UCSD-AML1 (cell line): ENCODE measurements around the gene NUDT5.
"Not testable (repeated sequence)": the region's sequence is repeated elsewhere in the genome, so short reads cannot be mapped to it uniquely, and the experiment has no call there.

ENCODE experiments used
- DNase-seq: peaks from one replicate; lab custom pipeline; 2025; ENCODE audit not compliant: unreplicated experiment; lab: John Stamatoyannopoulos, UW

NUDT5 gene

DNA sequence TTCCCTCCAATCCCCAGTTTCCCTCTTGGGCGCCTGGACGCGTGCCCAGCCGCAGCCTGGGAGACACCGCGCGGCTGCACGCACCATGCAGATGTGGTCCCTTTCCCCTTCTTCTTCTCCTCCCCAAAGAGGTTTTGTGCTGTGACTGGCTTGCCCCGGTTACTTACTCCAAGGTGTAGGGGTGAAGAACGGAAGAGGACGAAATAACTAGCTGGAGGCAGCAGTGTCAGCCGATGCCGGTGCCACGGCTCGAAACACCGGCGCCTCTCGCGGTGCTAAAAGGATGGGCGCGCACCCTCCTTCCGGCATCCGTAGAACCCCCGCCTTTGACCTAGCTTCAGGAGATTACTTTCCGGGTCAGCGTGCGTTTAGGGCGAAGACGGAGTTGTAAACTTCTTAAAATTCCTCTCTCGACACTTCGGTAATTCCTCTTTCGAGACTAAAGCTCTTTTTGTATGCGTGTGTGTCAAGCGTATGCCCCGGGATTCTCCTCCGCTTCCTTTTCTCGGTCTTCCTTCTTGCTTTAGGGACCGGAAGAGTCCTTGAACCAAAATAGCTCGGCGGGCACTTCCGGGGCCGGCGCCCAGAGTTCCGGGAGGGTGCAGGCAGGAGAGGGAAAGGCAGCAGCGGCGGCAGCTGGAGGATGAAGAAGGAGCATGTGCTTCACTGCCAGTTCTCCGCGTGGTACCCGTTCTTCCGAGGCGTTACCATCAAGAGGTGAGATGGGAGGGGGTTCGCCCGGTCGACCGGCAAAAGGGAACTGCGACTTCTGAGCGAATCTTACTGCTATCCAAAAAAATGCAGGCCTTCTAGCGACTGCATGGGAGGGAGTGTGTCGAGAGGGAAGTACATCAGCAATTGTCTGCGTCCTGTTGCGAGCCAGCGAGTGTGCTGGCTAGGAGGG, at the start of gene NUDT5, which contains the start of gene CDC123:
Gene NUDT5, minus strand, starts transcription at position 289 of the 904 bp plus-strand sequence. CDS start 9,600 bp downstream, outside the sequence.
Gene CDC123, plus strand, starts transcription at position 586 of the 904 bp plus-strand sequence. Its CDS starts 58 bp downstream, at position 644.
- DNase-seq: peak; percentile 92

DNA sequence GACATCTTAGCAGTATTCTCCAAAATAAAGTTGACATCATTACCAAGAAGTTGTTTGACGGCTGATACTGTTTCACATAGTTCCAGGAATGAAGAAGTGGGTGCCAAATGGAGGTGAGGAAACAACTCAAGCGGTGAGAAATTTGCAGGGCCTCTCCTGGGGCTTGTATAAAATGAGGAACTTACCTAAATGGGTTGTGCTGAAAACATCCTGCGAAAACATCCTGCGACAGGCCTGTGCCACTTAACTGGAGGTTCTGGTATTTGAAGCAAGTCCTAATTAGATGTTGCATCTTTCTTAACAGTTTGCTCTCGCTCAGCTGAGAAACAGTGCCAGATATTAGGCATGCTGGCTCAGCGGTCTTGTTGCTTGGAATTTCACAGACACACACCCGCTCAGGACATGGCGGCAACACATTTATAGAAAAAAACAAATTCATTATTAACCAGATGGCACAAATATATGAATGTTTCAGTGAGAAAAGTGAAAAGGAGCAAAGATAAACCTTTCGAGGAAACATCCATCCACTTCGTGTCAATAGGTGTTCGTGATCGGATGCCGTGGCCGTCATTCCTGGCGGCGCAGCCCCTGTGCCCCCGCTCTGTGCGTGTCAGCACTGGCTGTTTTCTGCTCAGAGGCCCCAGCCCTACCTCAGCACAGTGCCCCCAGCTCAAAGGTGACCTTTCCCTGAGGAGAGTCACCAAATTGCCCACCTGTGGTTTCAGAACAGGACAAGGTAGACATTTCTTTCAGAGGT, 48.4 kb upstream of the NUDT5 start:
- peak; percentile 53 for DNase-seq

DNA sequence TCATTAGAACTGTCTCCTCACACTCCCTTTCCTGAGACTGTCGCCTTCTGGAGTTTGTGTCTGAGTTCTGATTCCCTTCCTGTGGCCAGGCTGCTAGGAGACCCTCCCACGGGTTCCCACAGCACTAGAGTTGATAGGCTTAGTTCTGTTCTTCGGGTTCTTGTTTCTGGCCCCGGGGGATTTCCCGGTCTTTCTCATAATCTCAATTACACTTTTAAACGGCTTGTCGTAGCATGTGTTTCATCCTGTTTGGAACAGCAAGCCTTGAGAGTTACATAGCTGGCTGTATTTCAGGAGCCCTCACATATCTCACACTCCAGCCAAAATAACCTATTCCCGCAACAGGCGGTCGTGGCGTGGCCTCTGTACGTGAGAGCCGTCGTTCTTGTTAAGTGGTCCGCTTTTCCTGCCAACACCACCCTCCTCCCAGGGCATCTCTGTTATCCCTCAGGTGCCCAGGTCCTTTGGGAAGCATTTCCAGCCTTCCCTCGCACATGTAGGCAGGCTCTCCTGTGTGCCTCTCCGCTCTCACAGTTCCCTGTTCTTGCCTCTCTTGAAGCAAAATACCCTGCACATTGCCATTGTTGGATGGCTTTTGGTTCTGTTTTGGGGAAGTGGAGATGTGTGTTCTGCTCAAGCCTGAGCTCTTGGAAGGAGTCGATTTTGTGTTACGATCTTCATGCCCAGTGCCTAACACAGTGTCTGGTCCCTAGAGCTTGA, 46.3 kb upstream of the NUDT5 start:
- peak; percentile 44 for DNase-seq

DNA sequence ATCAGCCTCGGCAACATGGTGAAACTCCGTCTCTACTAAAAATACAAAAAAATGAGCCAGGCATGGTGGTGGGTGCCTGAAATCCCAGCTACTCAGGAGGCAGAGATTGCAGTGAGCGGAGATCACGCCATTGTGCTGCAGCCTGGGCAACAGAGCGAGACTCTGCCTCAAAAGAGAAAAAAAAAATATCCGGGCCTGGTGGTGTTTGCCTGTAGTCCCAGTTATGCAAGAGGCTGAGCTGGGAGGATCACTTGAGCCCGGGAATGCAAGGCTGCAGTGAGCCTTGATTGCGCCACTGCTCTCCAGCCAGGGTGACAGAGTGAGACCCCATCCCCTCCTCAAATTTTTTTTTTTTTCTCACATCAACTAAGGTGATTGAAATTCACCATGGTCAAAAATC, 43.1 kb upstream of the NUDT5 start:
- no peak for DNase-seq

DNA sequence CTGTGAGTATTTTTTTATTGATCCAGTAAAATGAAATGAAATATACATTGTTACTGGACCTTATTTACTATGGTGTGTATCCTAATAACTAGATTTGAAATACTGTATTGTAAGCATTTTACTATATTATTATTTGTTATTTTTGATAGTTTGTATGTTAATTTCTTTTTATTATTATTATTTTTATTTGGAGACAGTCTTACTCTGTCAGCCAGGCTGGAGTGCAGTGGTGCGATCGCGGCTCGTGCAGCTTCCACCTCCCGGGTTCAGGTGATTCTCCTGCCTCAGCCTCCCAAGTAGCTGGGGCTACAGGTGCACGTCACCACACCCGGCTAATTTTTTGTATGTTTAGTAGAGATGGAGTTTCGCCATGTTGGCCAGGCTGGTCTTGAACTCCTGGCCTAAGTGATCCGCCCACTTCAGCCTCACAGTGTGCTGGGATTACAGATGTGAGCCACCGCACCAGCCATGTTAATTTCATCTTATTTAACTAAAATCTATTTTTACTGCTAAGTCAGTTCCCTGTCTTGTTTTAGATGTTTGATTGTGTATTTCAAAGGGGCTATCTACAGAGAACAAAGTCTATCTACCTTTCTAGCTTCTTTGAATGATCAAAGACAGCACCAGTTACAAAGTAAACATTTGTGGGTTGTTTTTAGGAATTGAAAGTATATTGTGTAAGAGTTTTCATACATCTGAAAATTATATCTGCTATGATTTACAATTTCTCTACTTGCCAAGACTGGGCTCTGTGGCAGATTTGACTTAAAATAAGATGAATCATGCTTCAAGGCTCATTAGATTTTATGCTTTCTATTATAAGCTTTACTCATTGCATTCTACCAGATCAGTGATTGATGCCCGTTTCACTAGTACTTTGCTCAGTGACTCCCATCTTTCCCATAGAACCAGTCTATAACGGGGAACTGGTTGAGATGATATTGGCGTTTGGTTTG, 41.9 kb upstream of the NUDT5 start:
- no peak for DNase-seq

DNA sequence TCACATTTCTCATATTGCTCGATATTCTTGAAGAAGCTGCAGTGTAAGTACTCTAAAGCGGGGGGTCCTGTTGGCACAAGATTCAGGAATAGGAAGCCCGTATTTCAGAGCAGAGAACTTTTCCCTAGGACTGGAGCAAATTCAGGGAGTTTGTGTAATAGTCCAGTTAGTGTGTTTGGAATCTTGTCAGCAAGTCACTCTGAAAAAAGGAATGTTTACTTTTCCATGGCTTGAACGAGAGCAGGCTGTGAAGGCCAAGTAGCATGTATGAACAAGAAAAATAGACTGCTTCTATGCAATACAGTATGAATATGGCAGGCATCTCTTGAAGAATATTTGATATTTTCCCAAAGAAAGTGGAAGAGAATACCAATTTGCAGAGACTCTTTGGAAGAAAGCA, 40.1 kb upstream of the NUDT5 start:
- no peak for DNase-seq

DNA sequence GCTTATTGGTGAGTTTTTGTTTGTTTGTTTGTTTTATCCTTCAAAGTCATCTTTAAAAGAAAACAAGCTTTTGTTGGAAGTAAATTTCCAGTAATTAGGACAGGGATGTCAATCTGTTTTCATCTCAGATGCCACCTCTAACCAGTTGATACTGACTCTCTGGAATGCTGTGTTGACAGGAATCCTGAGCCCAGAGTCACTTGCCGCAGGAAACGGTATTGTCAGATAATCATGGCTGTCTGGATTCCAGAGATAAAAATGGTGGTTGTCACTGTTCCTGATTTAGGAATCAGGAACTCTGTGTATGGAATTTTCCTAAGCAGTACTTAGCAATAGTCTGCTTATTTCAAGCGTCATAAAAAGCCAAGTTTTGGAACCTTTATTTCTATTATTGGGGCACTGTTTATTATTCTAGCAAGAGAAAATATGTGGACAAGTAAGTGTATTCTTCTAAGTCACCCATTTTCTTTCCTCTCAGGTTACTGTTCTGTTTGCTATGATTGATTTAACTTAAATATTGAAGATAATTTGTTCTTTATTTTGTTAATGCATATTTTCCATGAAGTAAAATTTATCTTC, 39.5 kb upstream of the NUDT5 start:
- no peak for DNase-seq

DNA sequence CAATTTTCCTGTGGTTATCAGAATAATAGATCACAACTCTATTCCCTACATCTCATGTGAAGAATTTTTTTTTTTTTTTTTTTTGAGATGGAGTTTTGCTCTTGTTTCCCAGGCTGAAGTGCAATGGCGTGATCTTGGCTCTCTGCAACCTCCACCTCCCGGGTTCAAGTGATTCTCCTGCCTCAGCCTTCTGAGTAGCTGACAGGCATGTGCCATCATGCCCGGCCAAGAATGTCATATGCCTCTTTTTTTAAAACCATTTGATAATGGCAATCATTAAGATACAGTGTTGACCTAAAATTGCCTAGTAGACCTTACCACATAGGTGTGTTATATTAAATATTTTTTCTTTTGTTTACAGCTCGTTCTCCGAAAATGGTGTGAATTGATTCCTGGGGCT, 39.0 kb upstream of the NUDT5 start:
- not testable (repeated sequence) for DNase-seq

DNA sequence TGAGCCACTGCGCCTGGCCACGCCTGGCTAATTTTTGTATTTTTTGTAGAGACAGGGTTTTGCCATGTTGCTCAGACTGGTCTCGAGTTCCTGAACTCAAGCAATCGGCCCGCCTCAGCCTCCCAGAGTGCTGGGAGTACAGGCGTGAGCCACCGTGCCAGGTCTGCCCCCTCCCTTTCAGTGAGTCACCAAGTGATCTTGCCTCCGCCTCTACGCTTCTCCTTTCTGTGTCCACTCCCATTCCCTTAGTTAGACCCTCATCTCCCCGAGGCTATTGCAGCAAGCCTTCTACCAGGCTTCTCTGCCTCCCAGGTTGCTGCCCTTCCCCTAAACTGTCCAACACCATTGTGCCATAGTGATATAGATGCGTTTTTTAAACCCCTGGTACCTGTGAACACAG, 33.2 kb upstream of the NUDT5 start:
- no peak for DNase-seq

DNA sequence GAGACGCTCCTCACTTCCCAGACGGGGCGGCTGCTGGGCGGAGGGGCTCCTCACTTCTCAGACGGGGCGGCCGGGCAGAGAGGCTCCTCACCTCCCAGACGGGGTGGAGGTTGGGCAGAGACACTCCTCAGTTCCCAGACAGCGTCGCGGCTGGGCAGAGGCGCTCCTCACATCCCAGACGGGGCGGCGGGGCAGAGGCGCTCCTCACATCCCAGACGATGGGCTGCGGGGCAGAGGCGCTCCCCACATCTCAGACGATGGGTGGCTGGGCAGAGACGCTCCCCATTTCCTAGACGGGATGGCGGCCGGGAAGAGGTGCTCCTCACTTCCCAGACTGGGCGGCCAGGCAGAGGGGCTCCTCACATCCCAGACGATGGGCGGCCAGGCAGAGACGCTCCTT, 30.7 kb upstream of the NUDT5 start:
- DNase-seq: not testable (repeated sequence)

DNA sequence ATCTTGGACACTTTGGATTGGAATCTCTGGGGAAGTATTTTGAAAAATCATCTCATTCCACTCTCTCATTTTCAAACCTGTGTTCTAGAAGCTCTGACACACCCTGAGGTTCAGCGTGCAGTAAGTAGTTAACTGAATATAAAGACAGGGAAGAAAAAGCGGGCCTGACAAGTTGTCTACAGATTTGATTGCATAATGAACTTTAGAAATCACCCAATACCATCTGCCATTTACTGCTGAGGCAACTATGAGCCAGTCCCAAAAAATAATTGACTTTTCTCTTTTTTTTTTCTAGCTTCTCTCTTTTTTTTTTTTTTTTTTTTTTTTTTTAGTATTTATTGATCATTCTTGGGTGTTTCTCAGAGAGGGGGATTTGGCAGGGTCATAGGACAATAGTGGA, 29.8 kb upstream of the NUDT5 start:
- no peak for DNase-seq

DNA sequence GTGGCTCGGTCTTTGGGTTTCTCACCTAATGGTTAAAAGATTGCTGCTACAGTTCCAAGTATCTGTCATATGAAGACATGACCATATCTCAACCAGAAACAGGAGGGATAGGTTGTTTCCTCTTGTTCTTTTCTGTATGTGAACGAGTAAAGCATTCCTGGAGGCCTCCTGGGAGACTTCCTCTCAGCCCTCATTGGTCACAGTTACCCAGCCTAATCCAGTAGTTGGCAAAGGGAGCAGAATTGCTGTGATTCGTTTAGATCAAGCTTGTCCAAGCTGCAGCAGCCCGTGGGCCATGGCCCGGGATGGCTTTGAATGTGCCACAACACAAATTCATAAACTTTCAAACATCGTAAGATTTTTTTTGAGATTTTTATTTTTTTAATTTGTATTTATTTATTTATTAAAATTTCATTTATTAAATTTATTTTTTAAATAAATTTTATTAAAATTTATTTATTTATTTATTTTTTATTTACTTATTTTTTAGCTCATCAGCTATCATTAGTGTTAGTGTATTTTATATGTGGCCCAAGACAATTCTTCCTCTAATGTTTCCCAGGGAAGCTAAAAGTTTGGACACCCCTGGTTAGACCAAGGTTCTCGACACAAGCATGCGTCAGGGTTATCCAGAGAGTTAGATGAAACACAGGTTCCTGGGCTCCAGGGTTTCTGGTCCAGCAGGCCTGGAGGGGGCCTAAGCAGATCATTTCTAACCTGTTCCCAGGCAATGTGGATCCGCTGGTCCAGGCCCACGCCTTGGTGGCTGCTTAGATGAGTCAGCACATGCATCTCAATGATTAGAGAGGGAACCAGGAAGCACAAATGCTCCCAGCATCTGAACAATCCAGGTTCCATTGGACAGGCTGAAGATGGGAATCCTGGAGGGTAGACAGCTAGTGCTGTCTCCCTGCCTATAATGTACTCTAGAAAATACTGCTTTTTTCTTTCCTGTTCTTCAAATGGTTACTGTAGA, 25.9 kb upstream of the NUDT5 start:
- DNase-seq: no peak

DNA sequence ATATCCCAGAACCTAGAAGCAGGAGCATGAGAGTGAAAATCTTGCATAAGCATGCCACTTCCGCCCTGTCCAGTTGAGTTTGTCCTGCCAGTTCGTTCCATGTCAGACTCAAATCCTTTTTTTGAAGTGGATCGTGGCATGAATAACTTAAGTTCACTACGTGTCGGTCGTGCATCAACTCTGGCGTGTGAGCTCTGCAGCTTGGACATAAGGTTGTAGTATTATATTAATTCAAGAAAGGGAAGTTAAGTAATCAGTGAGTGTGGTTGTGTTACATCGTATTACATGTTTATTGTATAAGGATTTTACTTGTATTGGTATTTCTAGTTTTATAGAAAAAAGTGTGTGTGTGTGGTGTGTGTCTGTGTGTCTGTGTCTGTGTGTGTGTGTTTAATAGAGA, 23.3 kb upstream of the NUDT5 start:
- DNase-seq: no peak

DNA sequence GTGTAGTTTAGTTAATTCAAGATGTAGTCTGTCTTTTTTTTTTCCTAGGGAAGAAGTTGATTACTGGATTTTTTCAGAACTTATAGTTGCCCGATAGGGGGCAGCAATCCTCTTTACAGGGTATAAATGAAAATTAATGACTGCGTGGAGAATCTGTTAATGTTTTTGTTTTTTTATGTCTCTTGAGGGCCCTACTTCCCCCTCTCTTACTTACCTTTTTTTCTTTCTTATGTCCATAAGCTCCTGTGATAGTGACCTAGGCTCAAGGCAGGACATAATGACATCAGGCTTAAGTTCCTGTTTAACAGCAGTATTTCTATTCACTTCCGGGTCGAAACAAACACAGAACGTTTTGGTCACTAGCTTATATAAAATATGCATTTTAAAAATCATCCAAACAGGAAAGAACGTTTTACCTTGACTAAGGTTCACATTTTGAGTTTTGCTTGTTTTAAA, 19.1 kb upstream of the NUDT5 start:
- no peak for DNase-seq

DNA sequence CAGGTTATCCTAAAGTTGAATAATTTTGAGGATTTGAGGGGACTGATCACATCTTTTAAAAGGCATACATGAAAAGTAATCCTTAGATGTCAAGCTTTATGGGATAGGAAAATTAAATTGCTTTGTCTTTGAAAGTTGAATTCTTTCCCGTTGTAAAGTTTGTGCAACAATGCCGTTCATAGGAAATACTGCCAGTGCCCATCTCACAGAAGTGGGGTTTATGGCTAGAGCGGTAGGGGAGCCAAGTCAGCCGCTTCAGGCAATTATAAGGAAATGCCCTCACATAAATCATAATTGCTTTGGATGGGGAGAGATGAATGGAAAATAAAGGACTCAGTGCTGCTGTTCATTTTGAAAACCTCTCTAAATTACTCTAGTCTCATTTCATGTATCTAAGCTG, 18.4 kb upstream of the NUDT5 start:
- DNase-seq: no peak

DNA sequence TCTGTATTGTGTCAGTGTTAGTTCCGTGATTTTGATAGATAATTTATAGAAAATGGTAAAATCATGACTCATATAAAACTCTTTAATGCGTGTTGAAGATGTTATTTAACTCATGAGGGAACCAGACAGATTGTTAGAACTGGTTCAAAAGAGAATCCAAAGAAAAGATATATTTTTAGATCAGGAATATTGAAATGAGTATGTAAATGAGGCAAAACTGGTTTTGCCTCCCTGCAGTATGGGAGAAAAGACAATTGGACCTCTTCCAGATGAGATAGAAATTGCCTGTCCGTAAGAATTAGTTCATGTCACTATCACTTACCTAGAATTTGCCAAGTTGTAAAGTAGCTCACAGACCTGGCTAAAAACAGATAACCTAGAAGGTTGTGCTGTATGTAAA, 17.9 kb upstream of the NUDT5 start:
- no peak for DNase-seq

DNA sequence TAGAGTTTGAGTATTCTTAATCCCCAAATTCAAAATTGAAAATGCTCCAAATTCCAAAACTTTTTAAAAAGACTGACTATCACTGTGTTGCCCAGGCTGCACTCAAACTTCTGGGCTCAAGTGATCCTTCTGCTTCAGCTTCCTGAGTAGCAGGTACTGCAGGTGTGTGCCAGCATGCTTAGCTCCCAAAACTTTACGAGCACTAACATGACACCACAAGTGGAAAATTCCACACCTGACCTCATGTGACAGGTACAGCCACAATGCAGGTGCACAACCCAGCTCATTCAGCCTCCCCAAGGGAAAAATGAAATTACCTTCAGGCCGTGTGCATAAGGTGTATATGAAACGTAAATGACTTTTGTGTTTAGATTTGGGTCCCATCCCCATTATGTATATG, 16.8 kb upstream of the NUDT5 start:
- DNase-seq: no peak

DNA sequence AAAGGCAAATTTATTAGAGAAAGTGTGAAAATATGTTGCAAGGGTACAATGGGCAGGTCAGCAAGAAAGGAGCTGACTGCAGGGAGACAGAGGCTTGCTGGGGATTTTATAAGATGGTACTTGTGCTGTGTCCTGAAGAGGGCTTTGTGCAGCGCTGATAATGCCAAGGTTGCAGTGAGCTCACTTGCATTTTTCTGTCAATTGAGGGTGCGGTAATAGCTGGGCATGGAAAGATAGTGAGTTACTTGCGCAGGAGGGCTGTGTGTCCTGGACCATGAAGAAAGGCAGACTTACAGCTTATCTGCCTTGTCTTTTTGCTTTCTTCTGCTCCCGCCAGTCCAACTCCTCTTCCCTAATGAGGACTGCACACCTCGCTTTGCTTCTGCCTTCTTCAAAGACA, 12.8 kb upstream of the NUDT5 start:
- DNase-seq: no peak

DNA sequence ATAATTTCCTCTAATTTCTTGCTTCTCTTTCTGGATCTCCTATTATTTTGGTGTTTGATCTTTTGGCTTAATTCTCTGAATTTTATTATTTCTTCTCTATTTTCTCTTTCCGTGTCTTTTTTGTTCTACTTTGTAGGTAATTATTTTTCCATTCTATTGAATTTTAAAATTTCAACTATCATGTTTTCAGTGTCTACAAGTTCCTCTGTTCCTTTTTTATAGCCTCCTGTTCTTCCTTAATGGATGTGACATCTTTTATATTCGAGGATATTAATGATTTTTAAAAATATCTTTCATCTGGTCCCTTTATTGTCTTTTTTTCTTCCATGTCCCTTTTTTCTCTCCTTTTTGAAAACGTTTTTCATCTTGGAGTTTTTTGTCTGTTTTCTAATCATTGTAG, 11.4 kb upstream of the NUDT5 start:
- DNase-seq: no peak
